Breast epithelium (tissue), 3 donors: Measurements from ENCODE around the gene PRPF38A.

ENCODE experiments used
- POLR2A ChIP-seq: fragments of 450-650 bp; IDR thresholded peaks from one replicate; pipeline ENCODE4 v1.6.1; 2016; ENCODE audit warnings: antibody characterized with exemption, mild to moderate bottlenecking, moderate library complexity
- POLR2AphosphoS5 ChIP-seq, 3 donors: sonication (generic); formaldehyde crosslinking; IDR thresholded peaks; one replicate each; pipeline ENCODE4 v1.6.1; 2017; ENCODE audit warnings: antibody characterized with exemption in 3 of 3
- TF ChIP-seq, protein P1 (sequence below), 3 donors: fragments of 450-650 bp; IDR thresholded peaks; one replicate each; pipeline ENCODE4 v1.5.1; 2016 to 2017; ENCODE audit warnings: antibody characterized with exemption in 3 of 3, mild to moderate bottlenecking in 3 of 3, moderate library complexity in 3 of 3

DNA sequence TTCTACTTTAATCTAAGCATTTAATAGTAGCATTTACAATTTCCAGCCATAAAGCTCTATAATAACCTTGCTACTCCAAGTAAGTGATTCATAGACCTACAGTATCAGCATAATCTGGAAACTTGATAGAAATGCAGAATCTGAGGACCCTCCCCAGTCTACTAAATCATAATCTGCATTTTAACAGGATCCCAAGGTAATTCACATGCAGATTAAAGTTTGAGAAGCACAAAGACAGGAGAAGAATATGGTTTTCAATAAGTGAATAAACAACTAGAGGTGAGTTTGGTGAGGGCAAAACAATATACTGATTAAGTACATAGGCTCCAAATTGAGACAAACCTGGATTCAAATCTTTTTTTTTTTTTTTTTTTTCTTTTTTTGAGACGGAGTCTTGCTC is 57.4 kb downstream of the PRPF38A start:
- TF ChIP-seq, protein P1, sequence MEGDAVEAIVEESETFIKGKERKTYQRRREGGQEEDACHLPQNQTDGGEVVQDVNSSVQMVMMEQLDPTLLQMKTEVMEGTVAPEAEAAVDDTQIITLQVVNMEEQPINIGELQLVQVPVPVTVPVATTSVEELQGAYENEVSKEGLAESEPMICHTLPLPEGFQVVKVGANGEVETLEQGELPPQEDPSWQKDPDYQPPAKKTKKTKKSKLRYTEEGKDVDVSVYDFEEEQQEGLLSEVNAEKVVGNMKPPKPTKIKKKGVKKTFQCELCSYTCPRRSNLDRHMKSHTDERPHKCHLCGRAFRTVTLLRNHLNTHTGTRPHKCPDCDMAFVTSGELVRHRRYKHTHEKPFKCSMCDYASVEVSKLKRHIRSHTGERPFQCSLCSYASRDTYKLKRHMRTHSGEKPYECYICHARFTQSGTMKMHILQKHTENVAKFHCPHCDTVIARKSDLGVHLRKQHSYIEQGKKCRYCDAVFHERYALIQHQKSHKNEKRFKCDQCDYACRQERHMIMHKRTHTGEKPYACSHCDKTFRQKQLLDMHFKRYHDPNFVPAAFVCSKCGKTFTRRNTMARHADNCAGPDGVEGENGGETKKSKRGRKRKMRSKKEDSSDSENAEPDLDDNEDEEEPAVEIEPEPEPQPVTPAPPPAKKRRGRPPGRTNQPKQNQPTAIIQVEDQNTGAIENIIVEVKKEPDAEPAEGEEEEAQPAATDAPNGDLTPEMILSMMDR (IDR thresholded peaks at IDR 0.05) = no peak
- no peak for TF ChIP-seq POLR2A
- TF ChIP-seq POLR2AphosphoS5 (IDR thresholded peaks at IDR 0.05) = no peak
